Gastrocnemius medialis (tissue), 4 donors: ENCODE results near the gene POLR3A.

Source experiments
- POLR2A ChIP-seq, 2 donors: fragments of 450-650 bp; IDR thresholded peaks; one replicate each; pipeline ENCODE4 v1.6.1; 2017; ENCODE audit warnings: antibody characterized with exemption in 2 of 2, mild to moderate bottlenecking in 2 of 2, moderate library complexity in 2 of 2
- TF ChIP-seq, protein P1 (sequence below), 5 experiments: fragments of 450-650 bp in 3 of 5; fragments of 200-600 bp in 2 of 5; sonication (generic) in 2 of 5; IDR thresholded peaks in 4 of 5; conservative IDR thresholded peaks in 1 of 5; 1 replicate in 4 of 5; 2 replicates in 1 of 5; pipeline ENCODE4 v1.5.1; 2016 to 2019; ENCODE audit warnings: antibody characterized with exemption in 5 of 5, mild to moderate bottlenecking in 3 of 5, moderate library complexity in 3 of 5

DNA sequence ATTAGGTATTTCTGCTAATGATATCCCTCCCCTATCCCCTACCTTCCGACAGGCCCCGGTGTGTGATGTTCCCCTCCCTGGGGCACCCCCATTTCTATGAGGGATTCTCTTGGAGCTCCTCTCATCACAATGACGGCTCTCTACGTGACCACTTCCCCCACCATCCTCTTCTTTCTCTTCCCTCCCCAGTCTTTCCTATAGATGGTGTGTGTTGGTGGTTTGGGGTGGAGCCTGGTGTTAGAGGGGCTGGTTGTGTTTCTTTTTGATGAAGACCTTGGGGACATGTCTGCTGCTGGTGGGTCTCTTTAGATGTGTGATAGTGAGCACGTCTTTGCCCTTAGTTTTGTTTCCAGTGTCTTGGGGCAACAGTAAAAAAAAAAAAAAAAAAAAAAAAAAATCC lies 33.0 kb upstream of the POLR3A start:
- TF ChIP-seq, protein P1, sequence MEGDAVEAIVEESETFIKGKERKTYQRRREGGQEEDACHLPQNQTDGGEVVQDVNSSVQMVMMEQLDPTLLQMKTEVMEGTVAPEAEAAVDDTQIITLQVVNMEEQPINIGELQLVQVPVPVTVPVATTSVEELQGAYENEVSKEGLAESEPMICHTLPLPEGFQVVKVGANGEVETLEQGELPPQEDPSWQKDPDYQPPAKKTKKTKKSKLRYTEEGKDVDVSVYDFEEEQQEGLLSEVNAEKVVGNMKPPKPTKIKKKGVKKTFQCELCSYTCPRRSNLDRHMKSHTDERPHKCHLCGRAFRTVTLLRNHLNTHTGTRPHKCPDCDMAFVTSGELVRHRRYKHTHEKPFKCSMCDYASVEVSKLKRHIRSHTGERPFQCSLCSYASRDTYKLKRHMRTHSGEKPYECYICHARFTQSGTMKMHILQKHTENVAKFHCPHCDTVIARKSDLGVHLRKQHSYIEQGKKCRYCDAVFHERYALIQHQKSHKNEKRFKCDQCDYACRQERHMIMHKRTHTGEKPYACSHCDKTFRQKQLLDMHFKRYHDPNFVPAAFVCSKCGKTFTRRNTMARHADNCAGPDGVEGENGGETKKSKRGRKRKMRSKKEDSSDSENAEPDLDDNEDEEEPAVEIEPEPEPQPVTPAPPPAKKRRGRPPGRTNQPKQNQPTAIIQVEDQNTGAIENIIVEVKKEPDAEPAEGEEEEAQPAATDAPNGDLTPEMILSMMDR (IDR thresholded peaks at IDR 0.05 in 4 of 5, conservative IDR thresholded peaks at IDR 0.05 in 1 of 5), result no peak
- TF ChIP-seq POLR2A (IDR thresholded peaks at IDR 0.05), result no peak
